A673 (cell line): ENCODE data around the gene FRAT1. TPM values are rescaled to one million over a fixed set of nuclear protein-coding genes. Genes with fewer than 3 reads are reported as not detected.

Experiments
- BruUV-seq: library from RNA; stranded (reverse); fragments of 400-500 nt; replicated peaks from 2 replicates; lab custom pipeline; 2021; lab: Mats Ljungman, UMichigan
- CTCF ChIA-PET: fragments of 300-600 bp; sonication (Branson Sonifier 250); formaldehyde crosslinking; loops from one replicate; lab custom pipeline; 2022; ENCODE audit warnings: antibody characterized with exemption; lab: Charles Lee
- POLR2A ChIA-PET: fragments of 300-600 bp; sonication (Branson Sonifier 250); formaldehyde crosslinking; loops from one replicate; lab custom pipeline; 2022; ENCODE audit warnings: antibody characterized with exemption; ENCODE audit not compliant: low non-redundant PET; lab: Charles Lee
- DNase-seq: peaks from one replicate; pipeline ENCODE4 v3.0.0-alpha.2; 2015; ENCODE audit warnings: low spot score
- H3K27ac ChIP-seq: fragments of 200-600 bp; sonication (generic); 2 replicates; pipeline ENCODE4 v1.5.1; 2016; ENCODE audit warnings: mixed run types, low read depth, mild to moderate bottlenecking, mixed read lengths, antibody characterized with exemption, low read length; ENCODE audit not compliant: poor library complexity, severe bottlenecking
- H3K27me3 ChIP-seq: fragments of 200-600 bp; sonication (generic); replicated peaks from 2 replicates; pipeline ENCODE4 v1.6.1; 2017; ENCODE audit warnings: mixed run types, low read depth, mild to moderate bottlenecking, mixed read lengths, antibody characterized with exemption, low read length; ENCODE audit not compliant: insufficient read depth, poor library complexity
- H3K36me3 ChIP-seq: fragments of 200-600 bp; sonication (generic); 2 replicates; pipeline ENCODE4 v1.6.1; 2016; ENCODE audit warnings: mixed run types, mild to moderate bottlenecking, mixed read lengths, antibody characterized with exemption, low read length; ENCODE audit not compliant: insufficient read depth, poor library complexity, severe bottlenecking
- H3K4me1 ChIP-seq: fragments of 200-600 bp; sonication (generic); 2 replicates; pipeline ENCODE4 v1.6.1; 2017; ENCODE audit warnings: mixed run types, mild to moderate bottlenecking, mixed read lengths, antibody characterized with exemption, low read length; ENCODE audit not compliant: insufficient read depth, poor library complexity, severe bottlenecking
- H3K4me3 ChIP-seq: fragments of 200-600 bp; sonication (generic); 2 replicates; pipeline ENCODE4 v1.5.1; 2016; ENCODE audit warnings: low read depth, mixed run types, mild to moderate bottlenecking, mixed read lengths, low read length; ENCODE audit not compliant: poor library complexity, severe bottlenecking
- H3K9me3 ChIP-seq: fragments of 200-600 bp; sonication (generic); 2 replicates; pipeline ENCODE4 v1.6.1; 2016; ENCODE audit warnings: mixed run types, low read depth, mild to moderate bottlenecking, mixed read lengths, antibody characterized with exemption, low read length; ENCODE audit not compliant: poor library complexity, severe bottlenecking
- EZH2 ChIP-seq: fragments of 200-600 bp; sonication (generic); IDR thresholded peaks from 2 replicates; pipeline ENCODE4 v1.6.1; 2017; ENCODE audit warnings: borderline replicate concordance, low read depth, mild to moderate bottlenecking, mixed read lengths, antibody characterized with exemption, low read length; ENCODE audit not compliant: poor library complexity, severe bottlenecking
- intact Hi-C: fragments of 100-400 bp; cut with micrococcal nuclease; formaldehyde crosslinking; loops from one replicate; pipeline ENCODE4 v1.10.0; 2022; ENCODE audit not compliant: unreplicated experiment
- total RNA-seq: library from RNA; stranded (reverse); gene quantifications from 2 replicates; pipeline ENCODE4 v1.2.3, GENCODE V29; 2021
- TF ChIP-seq, protein P1 (sequence below): fragments of 300-800, 200-600 bp; sonication (generic); conservative IDR thresholded peaks from 2 replicates; pipeline ENCODE4 v1.5.1; 2017; ENCODE audit warnings: low read depth, mild to moderate bottlenecking, antibody characterized with exemption, low read length, moderate library complexity, mixed read lengths

The FRAT1 gene
- total RNA-seq, 1 experiment from 2014 or later, result 0.45 TPM

DNA sequence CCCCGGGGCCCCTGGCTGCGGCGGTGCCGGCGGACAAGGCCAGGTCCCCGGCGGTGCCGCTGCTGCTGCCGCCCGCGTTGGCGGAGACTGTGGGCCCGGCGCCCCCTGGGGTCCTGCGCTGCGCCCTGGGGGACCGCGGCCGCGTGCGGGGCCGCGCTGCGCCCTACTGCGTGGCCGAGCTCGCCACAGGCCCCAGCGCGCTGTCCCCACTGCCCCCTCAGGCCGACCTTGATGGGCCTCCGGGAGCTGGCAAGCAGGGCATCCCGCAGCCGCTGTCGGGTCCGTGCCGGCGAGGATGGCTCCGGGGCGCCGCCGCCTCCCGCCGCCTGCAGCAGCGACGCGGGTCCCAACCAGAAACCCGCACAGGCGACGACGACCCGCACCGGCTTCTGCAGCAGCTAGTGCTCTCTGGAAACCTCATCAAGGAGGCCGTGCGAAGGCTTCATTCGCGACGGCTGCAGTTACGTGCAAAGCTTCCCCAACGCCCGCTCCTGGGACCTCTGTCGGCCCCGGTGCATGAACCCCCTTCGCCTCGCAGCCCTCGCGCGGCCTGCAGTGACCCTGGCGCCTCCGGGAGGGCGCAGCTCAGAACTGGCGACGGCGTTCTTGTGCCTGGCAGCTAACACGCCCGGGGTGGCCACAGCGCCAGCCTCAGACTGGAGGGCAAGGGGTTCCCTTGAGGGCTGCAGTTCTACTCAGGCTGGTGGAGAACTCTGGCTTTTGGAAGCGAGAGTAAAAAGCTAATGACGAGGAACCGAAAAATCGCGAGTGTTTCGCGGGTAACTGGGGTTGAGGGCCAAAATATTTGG lies 804 bp downstream of the FRAT1 start:
- Histone ChIP-seq H3K4me3 (peak overlapping the region; percentile 84), H3K36me3 (no peaks in the 10 kb centered on the region), H3K4me1 (no peaks in the 10 kb centered on the region), H3K9me3 (no peaks in the 10 kb centered on the region), H3K27ac (no peak overlapping the region), H3K27me3 (peaks cover 21% of the 10 kb centered on the region)
- ChIA-PET CTCF (no interaction called here), POLR2A (interaction anchor here (0.6 kb wide), 1 partner anchor 9 kb away, joined by 3 read pairs; no protein-coding TSS in a partner anchor)
- BruUV-seq, result TSS peak; percentile 48
- peak; percentile 31 for DNase-seq
- TF ChIP-seq, protein P1, sequence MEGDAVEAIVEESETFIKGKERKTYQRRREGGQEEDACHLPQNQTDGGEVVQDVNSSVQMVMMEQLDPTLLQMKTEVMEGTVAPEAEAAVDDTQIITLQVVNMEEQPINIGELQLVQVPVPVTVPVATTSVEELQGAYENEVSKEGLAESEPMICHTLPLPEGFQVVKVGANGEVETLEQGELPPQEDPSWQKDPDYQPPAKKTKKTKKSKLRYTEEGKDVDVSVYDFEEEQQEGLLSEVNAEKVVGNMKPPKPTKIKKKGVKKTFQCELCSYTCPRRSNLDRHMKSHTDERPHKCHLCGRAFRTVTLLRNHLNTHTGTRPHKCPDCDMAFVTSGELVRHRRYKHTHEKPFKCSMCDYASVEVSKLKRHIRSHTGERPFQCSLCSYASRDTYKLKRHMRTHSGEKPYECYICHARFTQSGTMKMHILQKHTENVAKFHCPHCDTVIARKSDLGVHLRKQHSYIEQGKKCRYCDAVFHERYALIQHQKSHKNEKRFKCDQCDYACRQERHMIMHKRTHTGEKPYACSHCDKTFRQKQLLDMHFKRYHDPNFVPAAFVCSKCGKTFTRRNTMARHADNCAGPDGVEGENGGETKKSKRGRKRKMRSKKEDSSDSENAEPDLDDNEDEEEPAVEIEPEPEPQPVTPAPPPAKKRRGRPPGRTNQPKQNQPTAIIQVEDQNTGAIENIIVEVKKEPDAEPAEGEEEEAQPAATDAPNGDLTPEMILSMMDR, result no peak
- intact Hi-C loops, result no loop called here

DNA sequence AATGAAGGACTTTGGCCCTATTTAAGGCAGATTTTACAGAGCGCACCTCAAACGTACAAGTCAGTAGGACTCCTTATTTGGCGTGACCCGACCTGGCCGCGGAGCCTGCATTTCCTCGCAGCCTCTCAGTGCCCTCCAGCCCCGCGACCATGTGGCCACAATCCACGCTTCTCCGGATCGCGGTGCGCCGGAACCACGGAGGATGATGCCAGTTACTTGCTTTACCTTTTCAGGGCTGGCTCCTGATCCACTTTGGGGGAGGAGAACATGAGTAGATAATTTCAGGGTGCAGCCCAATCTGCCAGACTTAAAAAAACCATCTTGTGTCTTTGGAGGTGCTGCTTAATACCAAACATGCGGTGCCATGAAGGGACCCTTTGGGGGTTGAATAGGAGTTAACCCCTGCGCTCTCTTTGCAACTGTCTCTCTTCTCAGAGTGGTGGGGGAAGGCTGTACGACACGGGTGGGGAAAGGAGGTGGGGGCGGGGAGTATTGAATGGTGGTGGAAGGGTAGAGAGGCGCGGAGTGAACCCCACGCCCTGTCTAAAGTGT lies 1.5 kb downstream of the FRAT1 start:
- no TSS peak for BruUV-seq
- no peaks in the 10 kb centered on the region for H3K9me3 ChIP-seq
- intact Hi-C loops, result no loop called here
- peaks cover 21% of the 10 kb centered on the region for H3K27me3 ChIP-seq
- POLR2A ChIA-PET, result no interaction called here
- no peaks in the 10 kb centered on the region for H3K4me1 ChIP-seq
- no peak for DNase-seq
- no peak for TF ChIP-seq EZH2
- TF ChIP-seq, protein P1, result no peak
- no peaks in the 10 kb centered on the region for H3K36me3 ChIP-seq
- peak overlapping the region; percentile 84 for H3K4me3 ChIP-seq
- CTCF ChIA-PET, result no interaction called here
- H3K27ac ChIP-seq, result no peak overlapping the region

DNA sequence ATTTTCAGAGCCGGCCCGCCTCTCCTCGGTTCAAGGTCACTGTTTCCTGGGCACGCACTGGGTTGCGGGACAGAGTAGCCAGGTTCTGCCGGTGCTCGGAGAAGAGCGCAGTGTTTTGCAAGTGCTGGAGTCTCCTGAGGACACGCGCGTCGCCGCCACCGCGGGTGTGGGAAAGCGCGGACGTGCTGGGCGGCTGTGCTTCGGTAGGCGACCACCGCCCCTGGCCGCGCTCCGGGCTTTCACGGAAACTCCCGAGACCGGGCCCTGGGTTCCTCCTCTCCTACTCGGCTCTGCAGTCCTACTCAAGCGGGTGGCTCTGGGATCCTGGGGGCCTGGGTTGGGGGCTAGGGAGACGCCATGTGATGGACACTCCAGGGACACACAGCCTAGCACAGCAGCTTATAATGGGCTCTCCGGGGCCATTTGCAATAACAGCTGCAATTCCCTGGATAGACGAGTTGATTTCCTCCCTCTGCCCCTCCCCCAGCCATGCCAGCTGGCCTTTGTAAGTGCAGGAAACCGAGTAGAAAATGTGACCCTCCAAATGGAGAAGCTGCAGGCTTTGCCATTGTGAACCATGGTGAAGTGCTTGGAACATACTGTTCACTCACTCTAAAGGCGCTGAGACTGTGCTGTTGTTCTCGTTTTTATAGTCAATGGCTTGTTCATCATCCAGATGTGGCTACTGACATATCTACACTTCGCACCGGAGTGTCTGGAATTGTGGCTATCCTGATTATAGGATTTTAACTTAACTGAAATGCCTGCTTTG lies 2.1 kb downstream of the FRAT1 start:
- Histone ChIP-seq H3K4me3 (no peak overlapping the region), H3K9me3 (no peaks in the 10 kb centered on the region), H3K27me3 (peaks cover 21% of the 10 kb centered on the region), H3K36me3 (no peaks in the 10 kb centered on the region), H3K4me1 (no peaks in the 10 kb centered on the region), H3K27ac (no peak overlapping the region)
- BruUV-seq, result no TSS peak
- no peak for TF ChIP-seq EZH2
- TF ChIP-seq, protein P1, result no peak
- intact Hi-C loops, result no loop called here
- CTCF ChIA-PET, result no interaction called here
- DNase-seq, result no peak
- POLR2A ChIA-PET, result no interaction called here
